ENCODE measurements around the gene COQ4.

Gene COQ4

DNA sequence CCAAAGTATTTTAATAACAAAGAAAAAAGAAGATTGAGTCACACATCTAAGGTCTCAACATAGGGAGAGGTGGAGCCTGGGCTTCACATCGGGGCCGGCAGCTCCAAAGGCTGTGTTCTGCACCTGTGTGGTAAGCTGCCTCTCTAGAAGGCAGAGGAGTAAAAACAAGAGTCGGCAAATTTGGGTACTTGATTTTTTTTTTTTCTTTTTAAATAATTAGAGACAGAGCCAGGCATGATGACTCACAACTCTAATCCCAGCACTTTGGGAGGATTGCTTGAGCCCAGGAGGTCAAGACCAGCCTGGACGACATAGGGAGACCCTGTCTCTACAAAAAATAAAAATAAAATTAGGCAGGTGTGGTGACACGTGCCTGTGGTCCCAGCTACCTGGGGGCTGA lies 53.2 kb downstream of the COQ4 start:
- no peak for DNase-seq (ENCODE audit: low read depth, low spot score)
- no peak for TF ChIP-seq CTCF (IDR thresholded peaks at IDR 0.05; ENCODE audit: low read depth, low read length)
- H3K4me3 ChIP-seq (ENCODE audit: low read depth, low read length) = no peak overlapping the region
- in situ Hi-C loops (cut with HindIII; ENCODE audit: low sequenced_read_pairs) = no loop called here

GRCh38 chr9:128382261-128382660 lies 59.6 kb downstream of the COQ4 start:
- H3K4me3 ChIP-seq (ENCODE audit: low read depth, low read length) = no peak overlapping the region
- no peak for DNase-seq (ENCODE audit: low read depth, low spot score)
- in situ Hi-C loops (cut with HindIII; ENCODE audit: low sequenced_read_pairs) = no loop called here
- no peak for TF ChIP-seq CTCF (IDR thresholded peaks at IDR 0.05; ENCODE audit: low read depth, low read length)

GRCh38 chr9:128383007-128383753 lies 60.5 kb downstream of the COQ4 start:
- DNase-seq (ENCODE audit: low read depth, low spot score) = no peak
- in situ Hi-C loops (cut with HindIII; ENCODE audit: low sequenced_read_pairs) = no loop called here
- H3K4me3 ChIP-seq (ENCODE audit: low read depth, low read length) = no peak overlapping the region

More at GRCh38 chr9:128383007-128383753, 60.5 kb downstream of the COQ4 start:
- TF ChIP-seq CTCF (IDR thresholded peaks at IDR 0.05; ENCODE audit: low read depth, low read length) = no peak

All from astrocyte of the spinal cord (primary cell).